GM13977 (cell line): Measurements from ENCODE around the gene GFPT2.

Experiments used
- DNase-seq: peaks from one replicate; pipeline ENCODE4 v3.0.0; 2012; ENCODE audit warnings: low spot score
- in situ Hi-C: fragments of 300-500 bp; cut with MboI; formaldehyde crosslinking; loops from one replicate; pipeline ENCODE4 v1.12.0; 2022; ENCODE audit warnings: low sequenced_read_pairs, low pct_unique_long_range_greater_than_20kb, mixed read lengths, inconsistent platforms; ENCODE audit not compliant: unreplicated experiment
- TF ChIP-seq, protein P1 (sequence below): IDR thresholded peaks from 2 replicates; pipeline ENCODE4 v1.5.1; 2012; ENCODE audit warnings: mild to moderate bottlenecking, control low read depth; ENCODE audit not compliant: insufficient read depth; ENCODE audit errors: extremely low read depth, missing control alignments

Gene GFPT2

DNA sequence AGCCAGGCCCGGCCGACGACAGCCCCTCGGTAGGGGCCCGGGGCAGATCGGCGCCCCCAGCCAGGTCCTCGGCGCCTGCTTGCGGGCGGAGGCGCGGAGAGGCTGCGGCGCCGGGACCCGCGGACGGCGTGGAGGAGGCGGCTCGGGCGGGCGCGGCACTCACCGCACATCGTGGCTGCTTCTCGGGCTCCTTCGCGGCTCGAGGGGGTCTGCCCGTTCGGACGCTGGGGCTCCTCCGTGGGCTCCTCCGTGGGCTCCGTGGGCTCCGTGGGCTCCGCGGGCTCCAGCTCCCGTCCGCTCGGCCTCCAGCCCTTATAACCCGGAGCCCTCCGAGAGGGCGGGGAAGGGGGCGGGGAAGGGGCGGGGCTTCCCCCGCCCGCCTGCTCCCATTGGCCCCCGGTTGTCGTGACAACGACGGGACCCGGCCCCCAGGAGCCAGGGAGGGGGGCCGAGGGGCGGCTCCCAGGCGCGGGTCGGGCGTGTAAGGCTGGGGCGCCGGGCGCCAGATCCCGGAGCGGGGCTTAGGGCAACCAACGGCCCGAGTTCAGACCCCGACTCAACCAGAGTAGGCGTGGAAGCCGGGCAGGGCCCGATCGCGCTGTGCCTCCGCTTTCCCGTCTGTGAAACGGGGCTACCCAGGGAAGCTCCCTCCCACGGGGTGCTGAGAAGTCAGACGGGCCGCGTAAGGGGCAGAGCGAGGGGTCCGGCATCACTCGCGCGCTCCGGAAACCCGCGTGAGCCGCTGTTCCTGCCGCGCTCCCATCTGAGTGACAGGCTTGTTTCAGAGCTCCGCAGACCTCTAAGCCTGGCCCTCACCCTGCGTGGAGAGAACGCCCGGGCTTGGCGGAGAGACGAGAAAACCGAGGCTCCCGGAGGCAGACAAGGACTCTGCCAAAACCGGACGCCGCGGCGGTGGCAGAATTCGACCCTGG is at the start of gene GFPT2:
GFPT2 (minus strand) TSS at position 289 of the 932 bp plus-strand sequence; CDS start at position 170, 119 bp downstream.
- TF ChIP-seq, protein P1, sequence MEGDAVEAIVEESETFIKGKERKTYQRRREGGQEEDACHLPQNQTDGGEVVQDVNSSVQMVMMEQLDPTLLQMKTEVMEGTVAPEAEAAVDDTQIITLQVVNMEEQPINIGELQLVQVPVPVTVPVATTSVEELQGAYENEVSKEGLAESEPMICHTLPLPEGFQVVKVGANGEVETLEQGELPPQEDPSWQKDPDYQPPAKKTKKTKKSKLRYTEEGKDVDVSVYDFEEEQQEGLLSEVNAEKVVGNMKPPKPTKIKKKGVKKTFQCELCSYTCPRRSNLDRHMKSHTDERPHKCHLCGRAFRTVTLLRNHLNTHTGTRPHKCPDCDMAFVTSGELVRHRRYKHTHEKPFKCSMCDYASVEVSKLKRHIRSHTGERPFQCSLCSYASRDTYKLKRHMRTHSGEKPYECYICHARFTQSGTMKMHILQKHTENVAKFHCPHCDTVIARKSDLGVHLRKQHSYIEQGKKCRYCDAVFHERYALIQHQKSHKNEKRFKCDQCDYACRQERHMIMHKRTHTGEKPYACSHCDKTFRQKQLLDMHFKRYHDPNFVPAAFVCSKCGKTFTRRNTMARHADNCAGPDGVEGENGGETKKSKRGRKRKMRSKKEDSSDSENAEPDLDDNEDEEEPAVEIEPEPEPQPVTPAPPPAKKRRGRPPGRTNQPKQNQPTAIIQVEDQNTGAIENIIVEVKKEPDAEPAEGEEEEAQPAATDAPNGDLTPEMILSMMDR: no peak
- in situ Hi-C loops: no loop called here
- peak; percentile 95 for DNase-seq

DNA sequence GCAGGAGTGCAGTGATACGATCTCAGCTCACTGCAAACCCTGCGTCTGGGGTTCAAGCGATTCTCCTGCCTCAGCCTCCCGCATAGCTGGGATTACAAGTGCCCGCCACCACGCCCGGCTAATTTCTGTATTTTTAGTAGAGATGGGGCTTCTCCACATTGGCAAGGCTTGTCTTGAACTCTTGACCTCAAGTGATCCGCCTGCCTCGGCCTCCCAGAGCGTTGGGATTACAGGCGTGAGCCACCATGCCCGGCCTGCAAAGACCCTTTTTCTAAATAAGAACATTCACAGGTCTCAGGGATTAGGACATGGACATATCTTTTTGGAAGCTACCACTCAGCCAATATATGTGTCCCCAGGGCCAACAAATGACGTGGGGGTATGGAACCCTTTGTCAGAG is 49.6 kb upstream of the GFPT2 start:
- in situ Hi-C loops: no loop called here
- DNase-seq: no peak
- TF ChIP-seq, protein P1: no peak

DNA sequence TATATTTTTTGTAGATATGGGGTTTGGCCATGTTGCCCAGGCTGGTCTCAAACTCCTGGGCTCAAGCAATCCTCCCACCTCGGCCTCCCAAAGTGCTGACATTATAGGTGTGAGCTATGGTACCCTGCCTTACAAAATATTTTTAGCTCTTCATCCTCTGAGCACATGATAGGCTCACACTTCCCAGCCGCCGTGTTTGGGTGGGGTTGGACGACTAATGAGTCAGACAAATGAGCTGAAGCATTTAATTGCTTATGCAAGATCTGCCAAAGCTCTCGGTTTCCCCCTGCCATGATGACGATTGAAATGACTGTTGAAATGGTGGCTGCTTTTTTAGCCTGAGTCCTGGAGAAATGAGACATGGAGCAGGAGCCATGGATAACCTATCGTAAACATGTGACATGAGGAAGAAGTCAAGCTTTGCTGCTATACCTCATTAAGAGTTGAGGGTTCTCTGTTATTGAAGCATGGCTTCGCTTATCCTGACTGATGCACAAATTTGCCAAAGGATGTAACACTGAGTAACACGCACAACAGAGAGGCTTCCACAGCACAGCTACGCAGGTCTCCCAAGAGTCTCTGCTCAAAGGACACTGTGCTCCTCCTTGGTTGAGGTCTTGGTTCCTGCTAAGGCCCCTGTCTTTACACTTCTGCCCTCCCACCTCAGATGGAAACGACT is 48.2 kb upstream of the GFPT2 start:
- in situ Hi-C loops: no loop called here
- TF ChIP-seq, protein P1: no peak
- DNase-seq: no peak

DNA sequence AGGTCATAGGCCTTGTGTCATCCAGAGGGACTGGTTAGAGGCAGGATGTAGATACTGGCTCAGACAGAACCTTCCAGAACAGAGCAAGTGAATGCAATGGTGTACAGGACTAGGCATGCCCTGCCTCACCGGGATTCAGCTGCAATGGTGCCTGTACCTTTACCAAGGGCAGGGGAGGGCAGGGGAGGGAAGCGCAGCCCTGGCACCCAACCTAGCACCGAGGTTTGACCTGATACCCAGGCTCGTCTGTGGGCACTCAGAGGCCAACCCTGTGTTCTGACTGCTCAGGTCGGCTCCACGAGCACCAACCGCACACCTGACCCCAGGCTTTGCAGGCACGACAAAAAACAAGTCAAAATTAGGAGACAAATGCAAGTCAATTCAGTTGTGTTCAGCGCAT is 47.3 kb upstream of the GFPT2 start:
- TF ChIP-seq, protein P1: no peak
- in situ Hi-C loops: no loop called here
- peak; percentile 9 for DNase-seq

DNA sequence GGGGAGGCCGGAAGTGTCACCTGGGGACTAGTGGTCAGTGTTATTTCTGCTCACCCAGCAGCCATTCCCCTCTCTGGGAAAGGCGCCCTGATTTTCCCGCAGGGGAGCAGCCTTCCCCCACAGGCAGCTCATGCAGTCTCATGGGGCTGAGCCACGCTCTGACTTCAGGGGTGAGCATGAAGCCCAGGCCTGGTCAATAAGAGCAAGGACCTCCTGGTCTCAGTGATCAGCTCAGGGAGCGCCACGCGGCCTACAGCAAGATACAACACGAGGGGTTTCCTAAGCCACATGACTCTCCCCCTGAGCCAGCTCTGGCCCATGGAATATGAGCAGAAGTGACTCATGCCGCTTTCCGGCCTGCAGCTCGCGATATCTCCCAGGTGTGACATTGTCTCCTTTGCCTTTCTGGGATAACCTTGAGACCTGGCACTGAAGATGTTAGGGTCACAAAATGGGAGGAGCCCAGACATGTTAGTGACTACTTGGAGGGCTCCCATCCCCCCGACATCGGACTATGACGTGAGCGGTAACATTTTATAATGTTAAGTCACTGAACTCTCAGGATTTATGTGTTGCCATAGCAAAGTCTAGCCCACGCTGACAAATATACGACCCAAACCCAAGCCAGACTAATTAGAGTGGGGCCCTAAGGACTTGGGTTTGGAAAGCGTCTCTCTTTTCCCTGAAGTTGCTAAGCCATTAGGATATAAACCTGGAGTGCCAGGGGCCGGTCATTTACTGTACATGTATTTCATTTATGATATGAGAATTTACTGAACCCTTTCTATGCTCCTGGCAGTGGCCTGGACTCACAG is 46.5 kb upstream of the GFPT2 start:
- in situ Hi-C loops: no loop called here
- DNase-seq: peak; percentile 7
- TF ChIP-seq, protein P1: no peak

DNA sequence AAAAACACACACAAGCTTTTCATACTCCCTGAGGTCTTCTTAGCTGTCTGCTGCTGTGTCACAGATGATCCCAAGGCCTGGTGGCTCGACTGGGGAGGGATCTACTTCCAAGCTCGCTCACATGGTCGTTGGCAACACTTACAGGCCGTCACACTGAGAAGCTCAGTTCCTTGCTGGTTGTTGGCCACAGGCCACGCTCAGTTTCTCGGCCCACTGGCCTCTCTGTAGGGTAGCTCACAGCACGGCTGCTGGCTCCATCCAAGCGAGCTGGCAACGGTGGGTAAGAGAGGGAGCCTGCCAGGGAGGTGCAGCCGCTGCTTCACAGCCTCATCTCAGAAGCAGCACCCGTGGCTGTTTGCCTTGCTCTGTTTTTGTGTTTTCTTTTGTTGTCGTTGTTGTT is 43.8 kb upstream of the GFPT2 start:
- TF ChIP-seq, protein P1: no peak
- DNase-seq: no peak
- in situ Hi-C loops: no loop called here
